PFSK-1 (cell line): ENCODE data around the gene UNC80.

Source experiments
- FOXP2 ChIP-seq: optimal IDR thresholded peaks from 2 replicates; pipeline ENCODE3; 2011; ENCODE audit warnings: borderline replicate concordance, control low read depth, inconsistent platforms; ENCODE audit not compliant: insufficient read depth; ENCODE audit errors: extremely low read length, extremely low read depth
- POLR2AphosphoS5 ChIP-seq: IDR thresholded peaks from 2 replicates; pipeline ENCODE4 v1.6.1; 2012; ENCODE audit warnings: low read depth, mild to moderate bottlenecking, control low read depth, low read length, moderate library complexity
- SIN3A ChIP-seq: IDR thresholded peaks from 2 replicates; pipeline ENCODE4 v1.6.1; 2012; ENCODE audit warnings: mild to moderate bottlenecking, low read length, moderate library complexity, borderline replicate concordance; ENCODE audit not compliant: insufficient read depth
- TAF1 ChIP-seq: IDR thresholded peaks from 2 replicates; pipeline ENCODE4 v1.6.1; 2012; ENCODE audit warnings: low read length, control low read depth, borderline replicate concordance; ENCODE audit not compliant: insufficient read depth
- TF ChIP-seq, protein P1 (sequence below), 2 experiments: IDR thresholded peaks; 2 replicates each; pipeline versions ENCODE4 v1.6.1 to v1.8.0; 2011 to 2012; ENCODE audit warnings: low read depth in 2 of 2, low read length in 2 of 2, control low read depth in 1 of 2, inconsistent platforms in 1 of 2, mild to moderate bottlenecking in 1 of 2, moderate library complexity in 1 of 2; ENCODE audit not compliant: insufficient read depth in 1 of 2

Gene UNC80

DNA sequence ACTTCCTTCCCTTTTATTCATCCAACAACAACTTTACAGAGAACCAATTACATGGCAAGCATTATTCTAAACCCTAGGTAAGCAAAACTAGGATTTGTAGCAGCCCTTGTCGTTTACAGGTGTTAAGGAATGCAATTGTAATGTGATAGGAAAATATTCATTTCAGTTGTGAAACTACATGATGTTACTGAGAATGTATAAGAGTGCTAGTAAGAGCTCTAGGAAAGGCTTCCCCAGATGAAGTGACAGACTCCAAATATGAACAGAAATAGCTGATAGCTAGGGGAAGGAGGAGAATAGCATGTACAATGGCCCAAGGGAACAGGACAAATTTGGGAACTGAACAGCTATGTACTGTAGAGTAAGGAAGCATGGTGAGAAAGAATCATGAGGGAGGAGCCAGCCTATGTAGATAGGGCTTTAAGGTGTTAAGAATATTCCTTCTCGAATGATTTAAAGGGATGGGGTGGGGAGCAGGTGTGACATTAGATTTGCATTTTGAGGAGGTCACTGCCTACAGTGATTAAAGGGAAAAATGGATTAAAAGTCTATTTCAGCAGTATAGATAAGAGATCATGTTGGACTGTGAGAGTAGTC, 262.6 kb downstream of the UNC80 start:
- TF ChIP-seq POLR2AphosphoS5: peak; percentile 36; the same call in 1 of the 2 replicates
- TF ChIP-seq FOXP2: no peak
- TF ChIP-seq TAF1: no peak
- TF ChIP-seq, protein P1, sequence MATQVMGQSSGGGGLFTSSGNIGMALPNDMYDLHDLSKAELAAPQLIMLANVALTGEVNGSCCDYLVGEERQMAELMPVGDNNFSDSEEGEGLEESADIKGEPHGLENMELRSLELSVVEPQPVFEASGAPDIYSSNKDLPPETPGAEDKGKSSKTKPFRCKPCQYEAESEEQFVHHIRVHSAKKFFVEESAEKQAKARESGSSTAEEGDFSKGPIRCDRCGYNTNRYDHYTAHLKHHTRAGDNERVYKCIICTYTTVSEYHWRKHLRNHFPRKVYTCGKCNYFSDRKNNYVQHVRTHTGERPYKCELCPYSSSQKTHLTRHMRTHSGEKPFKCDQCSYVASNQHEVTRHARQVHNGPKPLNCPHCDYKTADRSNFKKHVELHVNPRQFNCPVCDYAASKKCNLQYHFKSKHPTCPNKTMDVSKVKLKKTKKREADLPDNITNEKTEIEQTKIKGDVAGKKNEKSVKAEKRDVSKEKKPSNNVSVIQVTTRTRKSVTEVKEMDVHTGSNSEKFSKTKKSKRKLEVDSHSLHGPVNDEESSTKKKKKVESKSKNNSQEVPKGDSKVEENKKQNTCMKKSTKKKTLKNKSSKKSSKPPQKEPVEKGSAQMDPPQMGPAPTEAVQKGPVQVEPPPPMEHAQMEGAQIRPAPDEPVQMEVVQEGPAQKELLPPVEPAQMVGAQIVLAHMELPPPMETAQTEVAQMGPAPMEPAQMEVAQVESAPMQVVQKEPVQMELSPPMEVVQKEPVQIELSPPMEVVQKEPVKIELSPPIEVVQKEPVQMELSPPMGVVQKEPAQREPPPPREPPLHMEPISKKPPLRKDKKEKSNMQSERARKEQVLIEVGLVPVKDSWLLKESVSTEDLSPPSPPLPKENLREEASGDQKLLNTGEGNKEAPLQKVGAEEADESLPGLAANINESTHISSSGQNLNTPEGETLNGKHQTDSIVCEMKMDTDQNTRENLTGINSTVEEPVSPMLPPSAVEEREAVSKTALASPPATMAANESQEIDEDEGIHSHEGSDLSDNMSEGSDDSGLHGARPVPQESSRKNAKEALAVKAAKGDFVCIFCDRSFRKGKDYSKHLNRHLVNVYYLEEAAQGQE (IDR thresholded peaks at IDR 0.05; ENCODE audit: insufficient read depth in 1 of 2, low read depth in 2 of 2, low read length in 2 of 2): no peak
- no peak for TF ChIP-seq SIN3A

DNA sequence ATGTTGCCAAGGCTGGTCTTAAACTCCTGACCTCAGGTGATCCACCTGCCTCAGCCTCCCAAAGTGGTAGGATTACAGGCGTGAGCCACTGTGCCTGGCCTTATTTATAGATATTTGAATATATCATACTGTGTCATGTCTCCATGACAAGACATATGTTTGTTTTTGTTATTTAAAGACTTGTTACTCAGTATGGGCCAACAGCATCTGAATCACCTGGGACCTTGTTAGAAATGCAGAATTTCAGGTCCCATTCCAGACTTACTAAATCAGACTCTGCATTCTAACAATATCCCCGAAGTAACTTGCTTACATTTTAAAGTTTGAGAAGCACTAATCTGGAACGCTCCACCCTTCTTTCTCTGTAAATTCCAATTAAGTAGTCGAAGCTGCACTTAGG, 264.0 kb downstream of the UNC80 start:
- TF ChIP-seq POLR2AphosphoS5 (no peak), SIN3A (no peak), FOXP2 (no peak), TAF1 (no peak)
- TF ChIP-seq, protein P1 (IDR thresholded peaks at IDR 0.05; ENCODE audit: insufficient read depth in 1 of 2, low read depth in 2 of 2, low read length in 2 of 2): no peak

DNA sequence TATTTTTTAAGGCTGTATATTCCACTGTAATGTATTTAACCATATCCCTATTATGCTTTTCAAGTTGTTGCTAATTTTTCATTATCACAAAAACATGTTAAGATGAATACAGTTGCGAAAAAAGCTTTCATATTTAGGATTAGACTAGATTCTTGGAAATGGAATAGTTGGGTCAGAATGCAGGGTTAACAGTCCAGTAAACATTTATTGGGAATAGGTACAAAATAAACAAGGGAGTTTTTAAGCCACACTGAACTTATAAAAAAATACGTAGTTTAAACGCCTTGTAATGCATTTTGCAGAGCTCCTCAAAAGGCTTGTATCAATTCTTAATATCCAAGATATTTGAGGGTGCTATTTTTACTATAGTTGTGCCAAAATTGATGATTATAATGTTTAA, 266.4 kb downstream of the UNC80 start:
- TF ChIP-seq, protein P1 (IDR thresholded peaks at IDR 0.05; ENCODE audit: insufficient read depth in 1 of 2, low read depth in 2 of 2, low read length in 2 of 2): no peak
- no peak for TF ChIP-seq TAF1
- no peak for TF ChIP-seq POLR2AphosphoS5
- no peak for TF ChIP-seq SIN3A
- no peak for TF ChIP-seq FOXP2

DNA sequence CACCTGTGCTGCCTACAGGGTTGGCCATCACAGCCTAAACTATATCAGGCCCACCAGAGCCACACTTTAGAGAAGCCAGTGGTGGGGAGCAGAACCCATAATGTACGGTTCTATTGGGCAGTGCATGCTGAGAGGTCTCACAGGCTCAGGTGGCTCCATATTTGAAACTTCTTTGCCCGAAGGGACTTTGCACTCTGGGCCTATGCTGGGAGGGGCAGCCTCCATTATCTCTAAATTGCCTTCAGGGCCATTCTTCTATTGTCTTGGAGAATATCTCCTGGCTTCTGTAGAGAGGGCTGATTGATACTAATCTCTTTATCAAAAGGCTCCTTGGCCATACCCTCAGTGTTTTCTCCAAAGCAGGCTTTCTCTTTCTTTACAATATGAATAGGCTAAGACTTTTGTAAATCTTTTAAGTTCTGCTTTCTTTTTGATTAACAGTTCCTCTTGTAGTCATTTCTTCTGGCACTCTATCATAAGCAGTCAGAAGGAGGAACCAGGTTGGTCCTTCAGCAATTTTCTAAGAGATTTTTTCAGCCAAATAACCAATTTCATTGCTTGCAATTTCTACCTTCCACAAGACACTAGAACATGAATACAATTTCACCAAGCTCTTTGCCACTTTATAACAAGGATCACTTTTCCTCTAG, 275.3 kb downstream of the UNC80 start:
- TF ChIP-seq, protein P1 (IDR thresholded peaks at IDR 0.05; ENCODE audit: insufficient read depth in 1 of 2, low read depth in 2 of 2, low read length in 2 of 2): no peak
- TF ChIP-seq TAF1 (no peak), SIN3A (no peak), FOXP2 (no peak), POLR2AphosphoS5 (no peak)
